K562 (cell line): Measurements from ENCODE around the gene HOXB1. TPM values are rescaled to one million over a fixed set of nuclear protein-coding genes. Genes with fewer than 3 reads are reported as not detected.

Experiments used
- ATAC-seq: fragments of 200-7000 bp; cut with Tn5 transposase; 3 replicates; pipeline ENCODE4 v1.9.1; 2020; ENCODE audit warnings: moderate library complexity
- BruUV-seq: library from RNA; stranded (reverse); fragments of 400-500 nt; replicated peaks from 2 replicates; lab custom pipeline; 2021; lab: Mats Ljungman, UMichigan
- CTCF ChIA-PET: fragments of 300-600 bp; formaldehyde crosslinking; extraction: SDS; loops from one replicate; lab custom pipeline; 2021; ENCODE audit warnings: low intra/inter-chr PET ratio; lab: Yijun Ruan, JAX
- POLR2A ChIA-PET: fragments of 300-600, 350-650 bp; sonication (Branson Sonifier 250); formaldehyde crosslinking; extraction: SDS; loops from one replicate; lab custom pipeline; 2021; ENCODE audit warnings: antibody characterized with exemption, inconsistent platforms; lab: Yijun Ruan, JAX
- DNase-seq, 4 experiments: peaks; one replicate each; pipeline versions ENCODE4 v3.0.0 to v3.0.0-alpha.2; 2011 to 2018; ENCODE audit warnings: low spot score in 3 of 4, mixed read lengths in 3 of 4; ENCODE audit errors: extremely low read depth in 1 of 4
- FAIRE-seq: peaks from 2 replicates; lab custom pipeline; 2011; peaks lifted over from hg19 to GRCh38; lab: Jason Lieb, UNC
- H2AFZ ChIP-seq: 2 replicates; pipeline ENCODE4 v1.6.0; 2011; ENCODE audit warnings: low read depth, low read length, control low read depth, inconsistent platforms
- H3K27ac ChIP-seq: fragments of 200-600 bp; 3 replicates; pipeline ENCODE4 v1.8.0; 2011; ENCODE audit warnings: low read depth, mild to moderate bottlenecking, control low read depth, inconsistent platforms, low read length, moderate library complexity, mixed read lengths; ENCODE audit errors: extremely low read depth
- H3K27me3 ChIP-seq, 2 experiments: fragments of 300-600 bp in 1 of 2; 2 replicates in 1 of 2; 3 replicates in 1 of 2; pipeline versions ENCODE4 v1.6.0 to v1.8.0; 2011; ENCODE audit warnings: inconsistent platforms in 2 of 2, low read length in 2 of 2, mild to moderate bottlenecking in 1 of 2, mixed read lengths in 1 of 2, moderate library complexity in 1 of 2; ENCODE audit not compliant: control insufficient read depth in 2 of 2, insufficient read depth in 2 of 2
- H3K36me3 ChIP-seq: fragments of 300-600 bp; 3 replicates; pipeline ENCODE4 v1.8.0; 2011; ENCODE audit warnings: mild to moderate bottlenecking, low read length, inconsistent platforms; ENCODE audit not compliant: control insufficient read depth, insufficient read depth
- H3K4me1 ChIP-seq, 2 experiments: fragments of 200-600 bp in 1 of 2; replicated peaks in 1 of 2; 2 replicates in 1 of 2; 3 replicates in 1 of 2; pipeline versions ENCODE4 v1.5.1 to v1.8.0; 2011; ENCODE audit warnings: inconsistent platforms in 2 of 2, low read length in 2 of 2, mild to moderate bottlenecking in 1 of 2, mixed read lengths in 1 of 2, moderate library complexity in 1 of 2; ENCODE audit not compliant: control insufficient read depth in 2 of 2, insufficient read depth in 2 of 2
- H3K4me2 ChIP-seq: 2 replicates; pipeline ENCODE4 v1.6.1; 2011; ENCODE audit warnings: low read length, control low read depth, inconsistent platforms, mixed read lengths; ENCODE audit not compliant: insufficient read depth
- H3K4me3 ChIP-seq: fragments of 200-600 bp; sonication (generic), shearing (Covaris generic); 2 replicates; pipeline ENCODE4 v1.5.1; 2016; ENCODE audit warnings: control low read depth, inconsistent platforms
- H3K79me2 ChIP-seq: fragments of 200-600 bp; 3 replicates; pipeline ENCODE4 v1.8.0; 2011; ENCODE audit warnings: low read length, inconsistent platforms; ENCODE audit not compliant: control insufficient read depth, insufficient read depth
- H3K9ac ChIP-seq, 2 experiments: 2 replicates each; pipeline versions ENCODE4 v1.6.0 to v1.6.1; 2011; ENCODE audit warnings: low read depth in 2 of 2, low read length in 2 of 2, control low read depth in 1 of 2, inconsistent platforms in 1 of 2, mild to moderate bottlenecking in 1 of 2, mixed read lengths in 1 of 2; ENCODE audit not compliant: insufficient read depth in 1 of 2
- H3K9me1 ChIP-seq: one replicate; pipeline ENCODE4 v1.6.0; 2011; ENCODE audit warnings: inconsistent platforms, mild to moderate bottlenecking, low read length, moderate library complexity; ENCODE audit not compliant: control insufficient read depth, insufficient read depth
- H3K9me3 ChIP-seq: replicated peaks from 2 replicates; pipeline ENCODE4 v1.5.1; 2011; ENCODE audit warnings: low read depth, low read length, inconsistent platforms; ENCODE audit not compliant: control insufficient read depth, insufficient read depth
- H4K20me1 ChIP-seq: replicated peaks from 2 replicates; pipeline ENCODE4 v1.6.1; 2011; ENCODE audit warnings: low read length, inconsistent platforms, mixed read lengths; ENCODE audit not compliant: control insufficient read depth, insufficient read depth
- ARHGAP35 ChIP-seq: fragments of 450-650 bp; IDR thresholded peaks from 2 replicates; pipeline ENCODE4 v1.6.1; 2018; ENCODE audit not compliant: partially characterized antibody
- C11orf30 ChIP-seq: fragments of 450-650 bp; IDR thresholded peaks from 2 replicates; pipeline ENCODE4 v1.6.1; 2016; ENCODE audit warnings: low read depth, mild to moderate bottlenecking
- CBFA2T2 ChIP-seq: fragments of 450-650 bp; conservative IDR thresholded peaks from 2 replicates; pipeline ENCODE4 v1.6.1; 2017; ENCODE audit warnings: mild to moderate bottlenecking
- E2F3 ChIP-seq: fragments of 250-450 bp; sonication (Bioruptor Pico); IDR thresholded peaks from 2 replicates; pipeline ENCODE4 v1.4.0; 2020; ENCODE audit warnings: mild to moderate bottlenecking
- IFI16 ChIP-seq: fragments of 250-450 bp; sonication (Bioruptor Pico); IDR thresholded peaks from 2 replicates; pipeline ENCODE4 v2.1.2; 2022; ENCODE audit warnings: mild to moderate bottlenecking, inconsistent platforms
- KAT2B ChIP-seq: IDR thresholded peaks from one replicate; pipeline ENCODE4 v1.6.1; 2012; ENCODE audit warnings: low read depth, mild to moderate bottlenecking, control low read depth, inconsistent platforms, low read length, moderate library complexity
- KLF13 ChIP-seq: fragments of 450-650 bp; IDR thresholded peaks from 2 replicates; pipeline ENCODE4 v1.6.1; 2016; ENCODE audit warnings: missing genetic modification characterization, low read depth, mild to moderate bottlenecking, missing compliant biosample characterization, moderate library complexity, borderline replicate concordance
- MAFG ChIP-seq: fragments of 450-650 bp; conservative IDR thresholded peaks from 2 replicates; pipeline ENCODE4 v1.6.1; 2016; ENCODE audit warnings: missing genetic modification characterization, missing compliant biosample characterization
- MYC ChIP-seq, 2 experiments: fragments of 250-450 bp in 1 of 2; sonication (Bioruptor Pico) in 1 of 2; IDR thresholded peaks; 2 replicates each; pipeline versions ENCODE4 v1.5.1 to v1.6.1; 2012 to 2021; ENCODE audit warnings: low read depth in 2 of 2, borderline replicate concordance in 1 of 2, improper control_type of control experiment in 1 of 2, low read length in 1 of 2, mild to moderate bottlenecking in 1 of 2, moderate library complexity in 1 of 2
- PCBP1 ChIP-seq: fragments of 200-400 bp; formaldehyde crosslinking; IDR thresholded peaks from 2 replicates; pipeline ENCODE4 v1.6.1; 2018; ENCODE audit warnings: mild to moderate bottlenecking, low read depth, low read length; ENCODE audit not compliant: poor library complexity, severe bottlenecking
- PYGO2 ChIP-seq: fragments of 450-650 bp; IDR thresholded peaks from 2 replicates; pipeline ENCODE4 v1.6.1; 2016; ENCODE audit warnings: mild to moderate bottlenecking, missing genetic modification characterization, moderate library complexity, missing compliant biosample characterization
- RBM15 ChIP-seq: fragments of 200-400 bp; formaldehyde crosslinking; IDR thresholded peaks from 2 replicates; pipeline ENCODE4 v1.6.1; 2018; ENCODE audit warnings: mild to moderate bottlenecking, low read length, moderate library complexity; ENCODE audit not compliant: insufficient read depth
- RUNX1 ChIP-seq: sonication (generic); IDR thresholded peaks from 2 replicates; pipeline ENCODE4 v1.6.1; 2016; ENCODE audit warnings: antibody characterized with exemption, low read depth
- SRSF1 ChIP-seq: fragments of 200-400 bp; formaldehyde crosslinking; IDR thresholded peaks from 2 replicates; pipeline ENCODE4 v1.6.1; 2017; ENCODE audit warnings: mild to moderate bottlenecking, low read depth, low read length, moderate library complexity
- ZEB2 ChIP-seq: fragments of 450-650 bp; IDR thresholded peaks from 2 replicates; pipeline ENCODE4 v1.6.1; 2016
- ZNF444 ChIP-seq: fragments of 250-450 bp; sonication (Bioruptor Pico); IDR thresholded peaks from 2 replicates; pipeline ENCODE4 v1.4.0; 2020; ENCODE audit warnings: mild to moderate bottlenecking, moderate library complexity
- ZNF699 ChIP-seq: fragments of 250-450 bp; sonication (Bioruptor Pico); IDR thresholded peaks from 2 replicates; pipeline ENCODE4 v1.8.0; 2021; ENCODE audit warnings: mild to moderate bottlenecking, moderate library complexity; ENCODE audit not compliant: insufficient replicate concordance
- WGBS: fragments of 100-300 bp; shearing (Covaris generic); methylation state at CpG from one replicate; pipeline ENCODE4 v1.1.6; 2016; ENCODE audit warnings: low coverage, mixed read lengths; ENCODE audit not compliant: insufficient coverage; ENCODE audit errors: missing lambda C conversion rate; 5-methylcytosine and 5-hydroxymethylcytosine counted together
- in situ Hi-C: fragments of 300-500 bp; cut with MboI; formaldehyde crosslinking; loops from 4 replicates; pipeline ENCODE4 v1.15.0; 2018; ENCODE audit warnings: inconsistent platforms, mixed read lengths
- intact Hi-C: fragments of 100-400 bp; cut with micrococcal nuclease; formaldehyde crosslinking; loops from 2 replicates; pipeline ENCODE4 v1.14.2; 2022
- polyA plus RNA-seq, 8 experiments: library from polyadenylated mRNA; depleted of rRNA in 4 of 8; stranded (reverse) in 5 of 8; unstranded in 3 of 8; fragments of >200 nt; fragmentation: Nextera tagmentation in 2 of 8; fragmentation: Illumina TruSeq in 1 of 8; extraction: Ambion mirVana in 2 of 8; extraction: Trizol in 1 of 8; gene quantifications; 2 replicates each; pipeline versions ENCODE4 v1.2.1 to v1.2.3, GENCODE V29; 2011 to 2014; ENCODE audit warnings: inconsistent platforms in 1 of 8, missing spikeins in 1 of 8
- total RNA-seq, 7 experiments: library from RNA; depleted of rRNA in 6 of 7; stranded (reverse); fragments of >200 nt in 6 of 7; fragmentation: Illumina TruSeq in 2 of 7; extraction: Trizol in 2 of 7; gene quantifications; 2 replicates each; pipeline versions ENCODE4 v1.2.1 to v1.2.3, GENCODE V29; 2011 to 2021; ENCODE audit warnings: low replicate concordance in 1 of 7
- TF ChIP-seq, protein P1 (sequence below): IDR thresholded peaks from 2 replicates; pipeline ENCODE4 v1.6.1; 2012; ENCODE audit warnings: low read depth, low read length, improper control_type of control experiment, borderline replicate concordance
- TF ChIP-seq, protein P2 (sequence below): sonication (generic); formaldehyde crosslinking; IDR thresholded peaks from 2 replicates; pipeline ENCODE4 v1.8.0; 2022; ENCODE audit warnings: mild to moderate bottlenecking, missing genetic modification reagents
- TF ChIP-seq, protein P3 (sequence below), 3 experiments: fragments of 200-800 bp in 1 of 3; sonication (Bioruptor generic) in 1 of 3; sonication (generic) in 1 of 3; formaldehyde crosslinking in 1 of 3; IDR thresholded peaks; 2 replicates each; pipeline versions ENCODE4 v1.6.1 to v1.8.0; 2016 to 2022; ENCODE audit warnings: mild to moderate bottlenecking in 2 of 3, missing compliant biosample characterization in 2 of 3, missing genetic modification characterization in 2 of 3, missing genetic modification reagents in 1 of 3

Gene HOXB1
- total and polyA plus RNA-seq, 9 of the 15 experiments (the other 6 are each of a cell fraction or from before 2014, with no cell fraction given): 0.04 TPM; not detected in 8

DNA sequence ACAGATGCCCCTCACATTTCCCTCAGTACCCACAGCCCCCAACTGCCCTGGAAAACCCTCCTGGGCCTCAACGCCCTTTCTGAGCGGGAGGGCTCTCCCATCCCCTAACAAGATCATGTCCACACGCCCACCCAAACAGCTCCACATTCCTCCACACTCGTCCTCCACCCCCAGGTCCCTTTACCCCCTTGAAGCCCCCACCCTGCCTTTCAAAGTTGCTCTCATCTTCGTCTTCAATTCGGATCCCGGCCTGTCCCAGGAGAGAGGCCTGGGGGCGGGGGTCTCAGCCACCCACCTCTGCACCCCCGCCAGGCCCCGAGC lies 33.0 kb upstream of the HOXB1 start:
- CTCF ChIA-PET: no interaction called here
- BruUV-seq: no TSS peak
- in situ Hi-C loops (no loop called here), intact Hi-C loops (no loop called here)
- Histone ChIP-seq H3K4me3 (no peak overlapping the region), H3K4me2 (no peak overlapping the region), H3K36me3 (peaks cover 89% of the 10 kb centered on the region; the same call in 2 of the 3 replicates), H3K9me3 (no peaks in the 10 kb centered on the region), H3K9ac (no peak overlapping the region), H2AFZ (no peak overlapping the region), H3K4me1 (peaks cover 8 to 16% of the 10 kb centered on the region in 2 experiments), H3K27ac (no peak overlapping the region), H4K20me1 (no peaks in the 10 kb centered on the region; the same call in 1 of the 2 replicates), H3K79me2 (peaks cover 40% of the 10 kb centered on the region), H3K27me3 (no peaks in the 10 kb centered on the region), H3K9me1 (peaks cover 6% of the 10 kb centered on the region)
- TF ChIP-seq RBM15: no peak
- TF ChIP-seq, protein P1, sequence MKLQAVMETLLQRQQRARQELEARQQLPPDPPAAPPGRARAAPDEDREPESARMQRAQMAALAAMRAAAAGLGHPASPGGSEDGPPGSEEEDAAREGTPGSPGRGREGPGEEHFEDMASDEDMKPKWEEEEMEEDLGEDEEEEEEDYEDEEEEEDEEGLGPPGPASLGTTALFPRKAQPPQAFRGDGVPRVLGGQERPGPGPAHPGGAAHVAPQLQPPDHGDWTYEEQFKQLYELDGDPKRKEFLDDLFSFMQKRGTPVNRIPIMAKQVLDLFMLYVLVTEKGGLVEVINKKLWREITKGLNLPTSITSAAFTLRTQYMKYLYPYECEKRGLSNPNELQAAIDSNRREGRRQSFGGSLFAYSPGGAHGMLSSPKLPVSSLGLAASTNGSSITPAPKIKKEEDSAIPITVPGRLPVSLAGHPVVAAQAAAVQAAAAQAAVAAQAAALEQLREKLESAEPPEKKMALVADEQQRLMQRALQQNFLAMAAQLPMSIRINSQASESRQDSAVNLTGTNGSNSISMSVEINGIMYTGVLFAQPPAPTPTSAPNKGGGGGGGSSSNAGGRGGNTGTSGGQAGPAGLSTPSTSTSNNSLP: no peak
- no peak for TF ChIP-seq KLF13 (tag)
- TF ChIP-seq SRSF1: no peak
- no peak for TF ChIP-seq PCBP1
- no peak for TF ChIP-seq MAFG
- TF ChIP-seq MYC (IDR thresholded peaks at IDR 0.05; ENCODE audit: low read depth, low read length): no peak
- no peak for TF ChIP-seq MYC (CRISPR knock-in tag; IDR thresholded peaks at IDR 0.05; ENCODE audit: borderline replicate concordance, low read depth)
- TF ChIP-seq E2F3: no peak
- TF ChIP-seq ARHGAP35: no peak
- TF ChIP-seq RUNX1: no peak
- no peak for TF ChIP-seq ZNF444 (CRISPR knock-in tag)
- no peak for TF ChIP-seq KAT2B
- TF ChIP-seq, protein P2, sequence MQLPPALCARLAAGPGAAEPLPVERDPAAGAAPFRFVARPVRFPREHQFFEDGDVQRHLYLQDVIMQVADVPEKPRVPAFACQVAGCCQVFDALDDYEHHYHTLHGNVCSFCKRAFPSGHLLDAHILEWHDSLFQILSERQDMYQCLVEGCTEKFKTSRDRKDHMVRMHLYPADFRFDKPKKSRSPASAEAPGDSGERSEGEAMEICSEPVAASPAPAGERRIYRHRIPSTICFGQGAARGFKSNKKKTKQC (CRISPR knock-in tag): no peak
- no peak for TF ChIP-seq ZNF699 (CRISPR knock-in tag)
- no peak for TF ChIP-seq PYGO2 (tag)
- TF ChIP-seq C11orf30: no peak
- no peak for TF ChIP-seq ZEB2
- TF ChIP-seq, protein P3, sequence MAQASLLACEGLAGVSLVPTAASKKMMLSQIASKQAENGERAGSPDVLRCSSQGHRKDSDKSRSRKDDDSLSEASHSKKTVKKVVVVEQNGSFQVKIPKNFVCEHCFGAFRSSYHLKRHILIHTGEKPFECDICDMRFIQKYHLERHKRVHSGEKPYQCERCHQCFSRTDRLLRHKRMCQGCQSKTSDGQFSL (CRISPR knock-in tag; IDR thresholded peaks at IDR 0.05): no peak
- TF ChIP-seq, protein P3 (tag; IDR thresholded peaks at IDR 0.05): no peak
- no peak for TF ChIP-seq IFI16 (CRISPR knock-in tag)
- no peak for TF ChIP-seq CBFA2T2
- POLR2A ChIA-PET: interaction anchor here (0.6 to 0.9 kb wide), 2 partner anchors 14 to 91 kb away, joined by 3 read pairs; no protein-coding TSS in a partner anchor
- FAIRE-seq: no peak
- ATAC-seq: no peak
- WGBS: 84% methylated on average over 6 of the region's 10 CpGs
- no peak for DNase-seq
